Endodermal cell (in vitro differentiated cells): ENCODE results near the gene ZFP57. TPM values are rescaled to one million over a fixed set of nuclear protein-coding genes. Genes with fewer than 3 reads are reported as not detected.

Source experiments
- DNase-seq: peaks from one replicate; pipeline ENCODE4 v3.0.0-alpha.2; 2017
- H3K27ac ChIP-seq: 2 replicates; pipeline ENCODE4 v1.5.1; 2013; ENCODE audit warnings: mild to moderate bottlenecking, low read depth, low read length, moderate library complexity
- H3K27me3 ChIP-seq: 2 replicates; pipeline ENCODE4 v1.6.1; 2013; ENCODE audit warnings: mild to moderate bottlenecking, low read length, moderate library complexity; ENCODE audit not compliant: insufficient read depth, control insufficient read depth, poor library complexity, severe bottlenecking
- H3K36me3 ChIP-seq: 2 replicates; pipeline ENCODE4 v1.7.0; 2013; ENCODE audit warnings: mild to moderate bottlenecking, low read length, moderate library complexity; ENCODE audit not compliant: control insufficient read depth, insufficient read depth
- H3K4me1 ChIP-seq: one replicate; pipeline ENCODE4 v1.7.0; 2013; ENCODE audit warnings: low read length; ENCODE audit not compliant: control insufficient read depth, insufficient read depth
- H3K4me3 ChIP-seq: 2 replicates; pipeline ENCODE4 v1.5.1; 2013; ENCODE audit warnings: mild to moderate bottlenecking, low read length, moderate library complexity
- H3K9ac ChIP-seq: 2 replicates; pipeline ENCODE4 v1.6.1; 2013; ENCODE audit warnings: mild to moderate bottlenecking, low read length, moderate library complexity; ENCODE audit not compliant: poor library complexity, severe bottlenecking; ENCODE audit errors: extremely low read depth
- H3K9me3 ChIP-seq: 2 replicates; pipeline ENCODE4 v1.6.1; 2013; ENCODE audit warnings: mild to moderate bottlenecking, low read length, moderate library complexity; ENCODE audit not compliant: control insufficient read depth
- H3K27ac Mint-ChIP-seq: 2 replicates; pipeline ENCODE4 v1.8.0; 2020; ENCODE audit warnings: mixed read lengths
- H3K27me3 Mint-ChIP-seq: 2 replicates; pipeline ENCODE4 v1.8.0; 2021; ENCODE audit warnings: mild to moderate bottlenecking, mixed read lengths; ENCODE audit not compliant: insufficient read depth
- H3K36me3 Mint-ChIP-seq: 2 replicates; pipeline ENCODE4 v1.8.0; 2020; ENCODE audit warnings: low read depth, mixed read lengths
- H3K4me1 Mint-ChIP-seq: 2 replicates; pipeline ENCODE4 v1.8.0; 2020; ENCODE audit warnings: mixed read lengths
- H3K4me3 Mint-ChIP-seq: 2 replicates; pipeline ENCODE4 v1.8.0; 2020; ENCODE audit warnings: mild to moderate bottlenecking, moderate library complexity, mixed read lengths
- H3K9me3 Mint-ChIP-seq: 2 replicates; pipeline ENCODE4 v1.8.0; 2020; ENCODE audit warnings: mild to moderate bottlenecking, mixed read lengths
- CTCF ChIP-seq: fragments of 200-600 bp; sonication (generic); conservative IDR thresholded peaks from 2 replicates; pipeline ENCODE4 v1.5.0; 2021; ENCODE audit warnings: antibody characterized with exemption, mild to moderate bottlenecking
- WGBS, 2 experiments: methylation state at CpG; one replicate each; pipeline versions ENCODE4 v1.1.5 to v1.1.7; 2013; ENCODE audit warnings: missing lambda C conversion rate in 2 of 2, mixed read lengths in 1 of 2; ENCODE audit not compliant: insufficient coverage in 1 of 2, insufficient read length in 1 of 2; 5-methylcytosine and 5-hydroxymethylcytosine counted together
- total RNA-seq, 2 donors: library from RNA; stranded (reverse); fragmentation: NEBNext Ultra II Directional in 1 of 2; extraction: Animal tissue kit (Norgen Biotek cat#: 25700) in 1 of 2; gene quantifications; 2 replicates in 1 of 2; 3 replicates in 1 of 2; pipeline ENCODE4 v1.2.1, GENCODE V29; 2021

The ZFP57 gene
- total RNA-seq, 2 donors from 2014 or later = 0.24 to 0.59 TPM

GRCh38 chr6:29705389-29706231, 24.7 kb upstream of the ZFP57 start:
- peak; percentile 78 for TF ChIP-seq CTCF

DNA sequence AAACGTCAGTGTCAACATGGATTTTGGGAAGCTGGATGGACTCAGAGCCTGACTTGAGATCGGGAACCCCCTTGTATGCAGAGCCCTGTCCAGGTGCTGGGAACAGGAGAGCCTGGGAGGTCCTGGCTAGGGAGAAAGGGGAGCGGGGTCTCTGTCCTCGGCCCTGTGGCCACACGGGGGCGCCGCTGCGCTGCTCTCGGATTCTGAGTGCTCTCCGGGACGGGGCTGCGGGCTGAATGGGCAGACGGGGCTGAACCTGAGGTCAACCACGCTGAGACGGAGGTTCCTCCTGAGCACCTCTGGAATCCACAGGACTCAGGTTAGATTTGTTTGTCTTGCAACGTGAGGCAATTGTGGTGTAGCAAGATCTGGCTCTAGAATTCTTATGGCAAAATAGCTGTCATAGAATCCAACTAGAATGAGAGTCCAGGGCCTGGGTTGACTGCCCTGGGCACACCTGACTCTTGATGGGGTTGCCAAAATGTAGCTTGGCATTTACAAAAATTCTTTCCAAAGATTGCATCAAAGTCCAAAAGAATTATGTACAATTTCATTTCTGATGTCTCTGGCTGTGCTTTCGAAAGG, 21.7 kb upstream of the ZFP57 start:
- Mint-ChIP-seq H3K4me1 (no peaks in the 10 kb centered on the region), H3K27ac (no peak overlapping the region), H3K9me3 (no peaks in the 10 kb centered on the region), H3K27me3 (peaks cover 28% of the 10 kb centered on the region), H3K36me3 (no peaks in the 10 kb centered on the region), H3K4me3 (no peak overlapping the region)
- Histone ChIP-seq H3K9me3 (no peaks in the 10 kb centered on the region), H3K9ac (no peak overlapping the region), H3K27me3 (peaks cover 20% of the 10 kb centered on the region), H3K27ac (no peak overlapping the region), H3K4me3 (no peak overlapping the region), H3K4me1 (no peaks in the 10 kb centered on the region), H3K36me3 (no peaks in the 10 kb centered on the region)
- WGBS, 2 experiments = 12 to 16% methylated on average over 17 of the region's 17 CpGs
- TF ChIP-seq CTCF = peak; percentile 92
- DNase-seq = peak; percentile 97

More at GRCh38 chr6:29705389-29706231, 24.7 kb upstream of the ZFP57 start:
- Histone ChIP-seq H3K4me3 (no peak overlapping the region), H3K4me1 (no peaks in the 10 kb centered on the region), H3K27ac (no peak overlapping the region), H3K36me3 (no peaks in the 10 kb centered on the region), H3K9ac (no peak overlapping the region), H3K27me3 (peaks cover 40% of the 10 kb centered on the region), H3K9me3 (no peaks in the 10 kb centered on the region)
- H3K27ac Mint-ChIP-seq = no peak overlapping the region
- no peaks in the 10 kb centered on the region for H3K36me3 Mint-ChIP-seq
- H3K4me3 Mint-ChIP-seq = no peak overlapping the region
- no peaks in the 10 kb centered on the region for H3K4me1 Mint-ChIP-seq
- H3K27me3 Mint-ChIP-seq = peaks cover 44% of the 10 kb centered on the region
- no peaks in the 10 kb centered on the region for H3K9me3 Mint-ChIP-seq
- 52 to 61% methylated on average over 6 to 10 of the region's 10 CpGs for WGBS, 2 experiments
- peak; percentile 76 for DNase-seq

- H3K4me3 ChIP-seq = no peak overlapping the region
- H3K4me1 Mint-ChIP-seq = no peaks in the 10 kb centered on the region
- H3K9me3 Mint-ChIP-seq = peaks cover 7% of the 10 kb centered on the region
- no peaks in the 10 kb centered on the region for H3K4me1 ChIP-seq
- H3K9me3 ChIP-seq = peaks cover 6% of the 10 kb centered on the region
- no peaks in the 10 kb centered on the region for H3K27me3 ChIP-seq
- 66 to 73% methylated on average over 10 of the region's 10 CpGs for WGBS, 2 experiments
- no peak overlapping the region for H3K4me3 Mint-ChIP-seq
- no peak overlapping the region for H3K27ac ChIP-seq
- peak; percentile 81 for TF ChIP-seq CTCF
- no peak overlapping the region for H3K9ac ChIP-seq
- no peaks in the 10 kb centered on the region for H3K36me3 ChIP-seq
- H3K27me3 Mint-ChIP-seq = no peaks in the 10 kb centered on the region
- no peaks in the 10 kb centered on the region for H3K36me3 Mint-ChIP-seq
- peak; percentile 84 for DNase-seq
- no peak overlapping the region for H3K27ac Mint-ChIP-seq
Measured at GRCh38 chr6:29696147-29697125, 15.5 kb upstream of the ZFP57 start.
